Transverse colon (tissue), 3 donors: Measurements from ENCODE around the gene ENG.

Experiments
- CTCF ChIP-seq, 5 experiments: fragments of 200-600 bp in 3 of 5; fragments of 450-650 bp in 2 of 5; sonication (generic) in 3 of 5; IDR thresholded peaks; 1 replicate in 2 of 5; 2 replicates in 3 of 5; pipeline ENCODE4 v1.5.1; 2016 to 2017; ENCODE audit warnings: antibody characterized with exemption in 5 of 5, inconsistent platforms in 3 of 5, mild to moderate bottlenecking in 2 of 5, moderate library complexity in 1 of 5
- POLR2A ChIP-seq: fragments of 450-650 bp; IDR thresholded peaks from one replicate; pipeline ENCODE4 v1.6.1; 2016; ENCODE audit warnings: antibody characterized with exemption, mild to moderate bottlenecking, moderate library complexity

DNA sequence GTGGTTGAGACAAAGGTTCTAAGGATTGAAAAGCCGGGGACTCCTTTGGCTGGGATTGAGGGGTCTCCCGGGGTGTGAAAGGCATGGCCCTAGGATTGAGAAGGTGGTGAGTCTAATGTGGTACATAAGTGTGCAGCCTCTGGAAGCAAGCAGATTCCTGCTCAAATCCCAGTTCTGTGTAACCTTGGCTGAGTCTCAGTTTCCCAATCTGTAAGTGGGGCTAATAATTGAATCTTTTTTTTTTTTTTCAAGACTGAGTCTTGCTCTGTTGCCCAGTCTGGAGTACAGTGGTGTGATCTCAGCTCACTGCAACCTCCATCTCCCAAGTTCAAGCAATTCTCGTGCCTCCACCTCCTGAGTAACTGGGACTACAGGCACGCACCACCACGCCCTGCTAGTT is 81.9 kb downstream of the ENG start:
- TF ChIP-seq CTCF (IDR thresholded peaks at IDR 0.05): no peak
- TF ChIP-seq POLR2A: no peak
